Lung (tissue), 12 donors: ENCODE data around the gene CROCC. TPM values are rescaled to one million over a fixed set of nuclear protein-coding genes. Genes with fewer than 3 reads are reported as not detected.

Experiments used
- ATAC-seq: fragments of 200-7000 bp; cut with Tn5 transposase; one replicate; pipeline ENCODE4 v1.9.1; 2020; ENCODE audit warnings: moderate number of reproducible peaks; ENCODE audit not compliant: insufficient read depth, low FRiP score
- DNase-seq, 3 donors: peaks; one replicate each; pipeline ENCODE4 v3.0.0-alpha.2; 2013 to 2017
- H3K27ac ChIP-seq, 2 donors: one replicate each; pipeline ENCODE4 v1.5.1; 2013; ENCODE audit warnings: mild to moderate bottlenecking in 2 of 2, moderate library complexity in 2 of 2, control low read depth in 1 of 2, inconsistent platforms in 1 of 2, low read depth in 1 of 2, low read length in 1 of 2
- H3K27me3 ChIP-seq, 3 donors: one replicate each; pipeline ENCODE4 v1.5.1; 2013; ENCODE audit warnings: low read length in 2 of 3; ENCODE audit not compliant: control insufficient read depth in 3 of 3, insufficient read depth in 3 of 3
- H3K36me3 ChIP-seq, 4 donors: one replicate each; pipeline ENCODE4 v1.5.1; 2013; ENCODE audit warnings: low read length in 4 of 4, mild to moderate bottlenecking in 1 of 4, moderate library complexity in 1 of 4; ENCODE audit not compliant: control insufficient read depth in 4 of 4, insufficient read depth in 4 of 4
- H3K4me1 ChIP-seq, 5 donors: one replicate each; pipeline ENCODE4 v1.5.1; 2013; ENCODE audit warnings: low read length in 5 of 5, mild to moderate bottlenecking in 2 of 5, moderate library complexity in 1 of 5; ENCODE audit not compliant: control insufficient read depth in 5 of 5, insufficient read depth in 5 of 5
- H3K4me3 ChIP-seq: one replicate; pipeline ENCODE4 v1.5.1; 2013; ENCODE audit warnings: mild to moderate bottlenecking, control low read depth, moderate library complexity
- H3K9ac ChIP-seq, 2 donors: one replicate each; pipeline ENCODE4 v1.5.1; 2013; ENCODE audit warnings: low read length in 2 of 2, control low read depth in 1 of 2; ENCODE audit not compliant: insufficient read depth in 1 of 2
- H3K9me3 ChIP-seq, 4 donors: one replicate each; pipeline ENCODE4 v1.5.1; 2013; ENCODE audit warnings: low read length in 3 of 4, mild to moderate bottlenecking in 1 of 4, moderate library complexity in 1 of 4; ENCODE audit not compliant: control insufficient read depth in 4 of 4, insufficient read depth in 3 of 4
- WGBS, 2 donors: extraction: QIAGEN DNeasy Blood & Tissue Kit; methylation state at CpG; one replicate each; pipeline ENCODE4 v1.1.7; 2013; 5-methylcytosine and 5-hydroxymethylcytosine counted together
- polyA plus RNA-seq, 2 donors: library from polyadenylated mRNA; stranded (reverse); fragments of 200-250 nt; gene quantifications; one replicate each; pipeline ENCODE4 v1.2.1, GENCODE V29; 2013
- total RNA-seq, 2 donors: library from RNA; depleted of rRNA in 1 of 2; stranded (reverse); fragments of >200 nt in 1 of 2; gene quantifications; one replicate each; pipeline ENCODE4 v1.2.1, GENCODE V29; 2014 to 2021
- TF ChIP-seq, protein P1 (sequence below): IDR thresholded peaks from 2 replicates; pipeline ENCODE4 v1.5.1; 2012; ENCODE audit warnings: mild to moderate bottlenecking; ENCODE audit errors: control extremely low read depth, extremely low read depth
- donor health status: control.
- donor health status: control.
- donor health status: Bipolar disorder and iron deficiency.
- donor health status: healthy.
- donor health status: DM: yes; HTN: yes; CAD: no.

CROCC gene
- total and polyA plus RNA-seq, 4 donors: 14.9 to 42.2 (median 28.5) TPM

DNA sequence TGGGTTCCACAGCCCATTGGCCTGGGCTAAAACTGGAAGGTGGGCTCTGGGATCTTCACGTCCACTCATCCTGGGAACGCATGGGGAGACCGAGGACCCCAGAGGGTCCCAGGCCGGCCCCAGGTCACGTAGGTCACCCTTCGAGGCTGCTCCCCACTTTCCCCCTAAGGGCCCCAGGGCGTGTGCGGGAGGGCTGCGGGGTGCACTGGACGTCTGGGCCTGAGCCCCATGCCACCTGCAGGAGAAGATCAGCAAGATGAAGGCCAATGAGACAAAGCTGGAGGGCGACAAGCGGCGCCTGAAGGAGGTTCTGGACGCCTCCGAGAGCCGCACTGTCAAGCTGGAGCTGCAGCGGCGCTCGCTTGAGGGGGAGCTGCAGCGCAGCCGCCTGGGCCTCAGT, 46.2 kb downstream of the CROCC start:
- no peak for DNase-seq
- Histone ChIP-seq H3K36me3 (peaks cover 0 to 20% (median 4%) of the 10 kb centered on the region in 4 donors), H3K27me3 (no peaks in the 10 kb centered on the region), H3K9ac (no peak overlapping the region), H3K4me1 (peaks cover 0 to 34% (median 10%) of the 10 kb centered on the region in 5 donors), H3K27ac (no peak overlapping the region), H3K4me3 (no peak overlapping the region), H3K9me3 (peaks cover 0 to 1% (median 0%) of the 10 kb centered on the region in 4 donors)
- TF ChIP-seq, protein P1, sequence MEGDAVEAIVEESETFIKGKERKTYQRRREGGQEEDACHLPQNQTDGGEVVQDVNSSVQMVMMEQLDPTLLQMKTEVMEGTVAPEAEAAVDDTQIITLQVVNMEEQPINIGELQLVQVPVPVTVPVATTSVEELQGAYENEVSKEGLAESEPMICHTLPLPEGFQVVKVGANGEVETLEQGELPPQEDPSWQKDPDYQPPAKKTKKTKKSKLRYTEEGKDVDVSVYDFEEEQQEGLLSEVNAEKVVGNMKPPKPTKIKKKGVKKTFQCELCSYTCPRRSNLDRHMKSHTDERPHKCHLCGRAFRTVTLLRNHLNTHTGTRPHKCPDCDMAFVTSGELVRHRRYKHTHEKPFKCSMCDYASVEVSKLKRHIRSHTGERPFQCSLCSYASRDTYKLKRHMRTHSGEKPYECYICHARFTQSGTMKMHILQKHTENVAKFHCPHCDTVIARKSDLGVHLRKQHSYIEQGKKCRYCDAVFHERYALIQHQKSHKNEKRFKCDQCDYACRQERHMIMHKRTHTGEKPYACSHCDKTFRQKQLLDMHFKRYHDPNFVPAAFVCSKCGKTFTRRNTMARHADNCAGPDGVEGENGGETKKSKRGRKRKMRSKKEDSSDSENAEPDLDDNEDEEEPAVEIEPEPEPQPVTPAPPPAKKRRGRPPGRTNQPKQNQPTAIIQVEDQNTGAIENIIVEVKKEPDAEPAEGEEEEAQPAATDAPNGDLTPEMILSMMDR: no peak
- 93 to 95% methylated on average over 21 of the region's 21 CpGs for whole genome bisulfite sequencing, 2 donors
- ATAC-seq: no peak

DNA sequence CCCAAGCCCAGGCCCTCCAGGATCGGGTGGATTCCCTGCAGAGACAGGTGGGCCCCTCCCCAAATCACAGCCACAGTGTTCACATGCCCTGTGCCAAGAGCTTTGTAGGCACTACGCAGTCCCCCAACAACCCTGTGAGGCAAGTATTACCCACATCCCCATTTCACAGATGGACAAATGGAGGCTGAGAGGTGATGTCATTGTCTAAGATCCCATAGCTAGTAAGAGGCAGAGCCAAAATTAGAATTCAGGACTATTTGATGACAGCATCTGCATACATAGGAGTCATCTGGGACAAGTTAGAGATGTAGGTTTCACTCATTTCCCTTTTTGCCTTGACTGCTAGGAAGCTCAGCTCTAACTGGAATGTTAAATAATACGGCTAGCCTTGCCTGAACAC, 46.6 kb downstream of the CROCC start:
- H3K36me3 ChIP-seq: peaks cover 0 to 20% (median 7%) of the 10 kb centered on the region in 4 donors
- WGBS, 2 donors: 94 to 95% methylated on average over 3 of the region's 3 CpGs

DNA sequence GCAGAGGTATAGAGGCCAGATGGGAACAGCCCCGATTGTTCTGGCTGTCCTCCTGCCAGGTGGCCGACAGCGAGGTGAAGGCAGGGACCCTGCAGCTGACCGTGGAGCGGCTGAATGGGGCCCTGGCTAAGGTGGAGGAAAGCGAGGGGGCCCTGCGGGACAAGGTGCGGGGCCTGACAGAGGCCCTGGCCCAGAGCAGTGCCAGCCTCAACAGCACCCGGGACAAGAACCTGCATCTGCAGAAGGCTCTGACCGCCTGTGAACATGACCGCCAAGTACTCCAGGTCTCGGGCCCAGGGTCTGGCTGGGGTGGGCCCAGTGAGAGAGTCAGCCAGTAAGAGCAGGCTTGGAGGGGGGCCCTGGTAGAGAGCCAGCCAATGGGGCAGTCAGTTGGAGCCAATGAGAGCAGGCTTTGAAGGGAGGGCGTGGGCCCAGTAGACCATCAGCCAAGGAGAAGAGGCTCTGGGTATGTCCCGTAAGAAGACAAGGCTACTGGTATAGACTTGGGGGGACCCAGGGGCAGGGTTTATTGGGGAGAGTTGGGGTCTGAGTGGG, 47.4 kb downstream of the CROCC start:
- ATAC-seq (no peak), DNase-seq (peak; percentile 27 to 46 (median 40))
- H3K4me3 ChIP-seq: no peak overlapping the region
- TF ChIP-seq, protein P1: no peak
- H3K27ac ChIP-seq: no peak overlapping the region
- H3K27me3 ChIP-seq: no peaks in the 10 kb centered on the region
- WGBS, 2 donors: 94% methylated on average over 14 of the region's 14 CpGs
- H3K9ac ChIP-seq: no peak overlapping the region
- peaks cover 0 to 20% (median 8%) of the 10 kb centered on the region in 4 donors for H3K36me3 ChIP-seq
- peaks cover 0 to 34% (median 10%) of the 10 kb centered on the region in 5 donors for H3K4me1 ChIP-seq
- H3K9me3 ChIP-seq: no peaks in the 10 kb centered on the region

More for the DNA sequence above, 46.6 kb downstream of the CROCC start:
- Histone ChIP-seq H3K4me1 (peaks cover 0 to 34% (median 10%) of the 10 kb centered on the region in 5 donors), H3K9me3 (no peaks in the 10 kb centered on the region), H3K27me3 (no peaks in the 10 kb centered on the region), H3K4me3 (no peak overlapping the region), H3K9ac (no peak overlapping the region), H3K27ac (no peak overlapping the region)
- DNase-seq: no peak
- TF ChIP-seq, protein P1: no peak
- no peak for ATAC-seq

DNA sequence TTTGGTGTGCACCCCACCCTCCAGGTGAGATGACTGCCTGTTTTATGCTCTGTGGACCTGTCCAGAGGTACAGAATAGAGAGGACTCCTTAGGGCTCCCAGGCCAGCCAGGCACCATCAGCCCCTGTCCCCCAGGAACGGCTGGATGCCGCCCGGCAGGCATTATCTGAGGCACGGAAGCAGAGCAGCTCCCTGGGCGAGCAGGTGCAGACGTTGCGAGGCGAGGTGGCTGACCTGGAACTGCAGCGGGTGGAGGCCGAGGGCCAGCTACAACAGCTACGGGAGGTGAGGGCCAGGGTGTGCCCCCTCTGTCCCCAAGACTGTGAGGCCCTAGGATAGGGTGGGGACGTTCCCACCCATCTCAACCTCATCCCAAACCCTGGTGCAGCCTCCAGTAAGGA, 47.9 kb downstream of the CROCC start:
- TF ChIP-seq, protein P1: no peak
- H3K4me1 ChIP-seq: peaks cover 0 to 34% (median 10%) of the 10 kb centered on the region in 5 donors
- no peak overlapping the region for H3K4me3 ChIP-seq
- H3K9ac ChIP-seq: no peak overlapping the region
- no peak for DNase-seq
- WGBS, 2 donors: 93 to 97% methylated on average over 12 of the region's 12 CpGs
- no peak for ATAC-seq
- no peak overlapping the region for H3K27ac ChIP-seq
- H3K36me3 ChIP-seq: peaks cover 0 to 20% (median 8%) of the 10 kb centered on the region in 4 donors
- H3K27me3 ChIP-seq: no peaks in the 10 kb centered on the region
- H3K9me3 ChIP-seq: no peaks in the 10 kb centered on the region
